ENCODE data around the gene RPL31.
"Not testable (repeated sequence)": the region's sequence is repeated elsewhere in the genome, so short reads cannot be mapped to it uniquely, and the experiment has no call there.

The RPL31 gene

DNA sequence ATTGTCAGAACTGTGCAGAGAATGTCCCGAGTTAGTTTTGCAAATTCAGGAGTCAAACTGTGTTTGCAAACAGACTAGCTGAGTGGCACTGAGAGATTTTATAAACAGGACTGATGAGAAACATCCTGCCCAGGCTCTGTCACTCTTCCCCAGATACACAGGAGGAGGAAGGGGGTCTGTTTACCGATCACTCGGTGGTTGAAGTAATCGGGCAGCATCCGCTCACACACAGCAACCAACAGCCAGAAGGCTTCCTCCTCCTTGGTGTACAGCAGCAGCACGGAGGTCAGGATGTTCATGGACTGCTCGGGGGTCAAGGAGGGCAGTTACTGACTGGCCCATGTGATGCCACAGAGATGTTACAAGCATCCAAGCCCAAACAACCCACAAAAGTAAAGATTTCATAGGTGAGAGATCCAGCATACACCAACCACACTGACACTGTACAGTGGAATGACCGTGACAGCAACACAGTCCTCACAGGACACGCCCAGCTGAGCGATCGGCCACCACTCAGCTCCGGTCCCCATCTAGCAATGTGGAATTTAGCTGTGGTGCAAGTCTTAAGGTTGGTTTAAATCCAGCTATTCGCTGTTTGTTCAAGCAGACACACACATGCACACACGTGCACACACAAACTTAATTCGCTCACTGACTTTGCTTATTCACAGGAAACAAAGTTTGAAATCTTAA is 30.1 kb downstream of the RPL31 start:
- no peak for DNase-seq

- DNase-seq, result no peak
Observed at GRCh38 chr2:101036562-101036961, 34.5 kb downstream of the RPL31 start.

- DNase-seq, result no peak
Observed at GRCh38 chr2:101037161-101037755, 35.2 kb downstream of the RPL31 start.

GRCh38 chr2:101038455-101039255 is 36.6 kb downstream of the RPL31 start:
- no peak for DNase-seq

- DNase-seq, result no peak
Observed at GRCh38 chr2:101040072-101040471, 38.0 kb downstream of the RPL31 start.

GRCh38 chr2:101040761-101041160 is 38.7 kb downstream of the RPL31 start:
- DNase-seq, result no peak

GRCh38 chr2:101041413-101041812 is 39.3 kb downstream of the RPL31 start:
- DNase-seq, result no peak

- DNase-seq, result no peak
Observed at GRCh38 chr2:101045330-101045729, 43.2 kb downstream of the RPL31 start.

- no peak for DNase-seq
Observed at GRCh38 chr2:101047075-101047766, 45.1 kb downstream of the RPL31 start.

DNA sequence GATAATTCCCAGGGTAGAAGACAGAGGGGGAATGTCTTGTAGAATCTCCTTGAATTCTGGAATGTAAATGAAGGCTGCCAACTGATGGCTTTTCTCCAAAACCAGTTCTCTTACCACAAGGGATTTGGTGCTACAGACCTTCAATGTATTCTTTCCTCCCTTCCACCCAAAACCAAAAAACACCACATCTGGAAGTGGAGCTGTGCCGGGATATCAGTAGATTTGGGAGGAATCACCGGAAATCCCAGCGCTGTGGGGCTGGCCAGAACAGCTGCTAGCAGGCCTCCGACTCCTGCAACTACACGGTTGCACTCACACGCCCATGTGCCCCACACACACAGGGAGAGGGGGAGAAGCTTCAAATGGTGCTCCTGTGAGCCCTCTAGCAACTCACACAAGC is 45.7 kb downstream of the RPL31 start:
- DNase-seq, result no peak

DNA sequence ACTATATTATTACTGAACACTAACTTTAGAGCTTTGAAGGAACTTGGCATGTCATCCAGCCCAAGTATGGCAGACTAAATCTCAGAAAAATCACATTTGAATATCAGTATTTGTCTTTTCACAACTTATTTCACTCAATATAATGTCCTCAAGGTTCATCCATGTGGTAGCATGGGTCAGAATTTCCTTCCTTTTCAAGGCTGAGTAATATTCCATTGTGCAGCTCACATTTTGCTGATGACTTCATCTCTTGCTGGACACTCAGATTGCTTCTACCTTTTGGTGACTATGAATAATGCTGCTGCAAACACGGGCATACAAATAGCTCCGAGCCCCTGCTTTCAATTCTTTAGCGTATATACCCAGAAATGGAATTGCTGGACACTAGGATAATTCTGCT is 46.7 kb downstream of the RPL31 start:
- no peak for DNase-seq

- DNase-seq, result not testable (repeated sequence)
Observed at GRCh38 chr2:101050886-101051285, 48.8 kb downstream of the RPL31 start.

- no peak for DNase-seq
Observed at GRCh38 chr2:101052147-101052546, 50.1 kb downstream of the RPL31 start.

DNA sequence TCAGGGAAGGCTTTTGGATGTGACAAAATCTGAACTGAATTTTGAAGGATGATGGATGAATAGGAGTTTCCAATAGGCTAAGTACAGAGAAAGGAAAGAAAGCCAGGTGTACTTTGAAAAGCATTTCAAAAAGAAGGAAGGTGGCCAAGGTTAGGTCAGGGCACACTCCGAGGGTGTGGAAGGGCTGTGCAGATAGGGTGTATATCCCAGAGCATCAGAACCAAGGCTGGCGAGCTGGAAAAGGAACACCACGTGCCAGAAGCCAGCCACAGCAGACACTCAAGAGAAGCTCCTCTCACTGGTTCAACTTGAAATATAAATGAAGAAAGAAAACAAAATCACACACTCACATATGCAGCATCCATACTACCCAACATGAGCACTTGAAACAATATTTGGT is 51.0 kb downstream of the RPL31 start:
- no peak for DNase-seq
